GM12878 (cell line): ENCODE results near the gene ZNF641. TPM values are rescaled to one million over a fixed set of nuclear protein-coding genes. Genes with fewer than 3 reads are reported as not detected.

ENCODE experiments used
- ATAC-seq: fragments of 200-7000 bp; cut with Tn5 transposase; 3 replicates; pipeline ENCODE4 v1.9.1; 2020; ENCODE audit warnings: mild to moderate bottlenecking, moderate library complexity
- BruUV-seq: library from RNA; stranded (reverse); fragments of 400-500 nt; replicated peaks from 2 replicates; lab custom pipeline; 2021; lab: Mats Ljungman, UMichigan
- CTCF ChIA-PET: fragments of 300-600 bp; sonication (Branson Sonifier 250); formaldehyde crosslinking; extraction: SDS; loops from one replicate; lab custom pipeline; 2021; ENCODE audit warnings: inconsistent platforms; lab: Yijun Ruan, JAX
- POLR2A ChIA-PET: fragments of 350-600 bp; formaldehyde crosslinking; extraction: SDS; loops from one replicate; lab custom pipeline; 2021; ENCODE audit warnings: inconsistent platforms; lab: Charles Lee
- RAD21 ChIA-PET: fragments of 300-600 bp; sonication (Branson Sonifier 250); formaldehyde crosslinking; loops from one replicate; lab custom pipeline; 2023; ENCODE audit warnings: antibody characterized with exemption; ENCODE audit not compliant: unreplicated experiment; lab: Charles Lee
- SMC1A ChIA-PET: fragments of 300-600 bp; sonication (Branson Sonifier 250); formaldehyde crosslinking; loops from one replicate; lab custom pipeline; 2023; ENCODE audit not compliant: unreplicated experiment, uncharacterized antibody; lab: Charles Lee
- DNase-seq: peaks from one replicate; pipeline ENCODE4 v3.0.0-alpha.2; 2011; ENCODE audit warnings: low read depth, low spot score
- FAIRE-seq: peaks from 3 replicates; lab custom pipeline; 2011; peaks lifted over from hg19 to GRCh38; lab: Jason Lieb, UNC
- H2AFZ ChIP-seq: 2 replicates; pipeline ENCODE4 v1.6.0; 2011; ENCODE audit warnings: low read depth, low read length, control low read depth; ENCODE audit not compliant: control insufficient read depth
- H3K27ac ChIP-seq: 2 replicates; pipeline ENCODE4 v1.5.1; 2011; ENCODE audit warnings: control low read depth; ENCODE audit not compliant: control insufficient read depth, insufficient read depth
- H3K27me3 ChIP-seq, 2 experiments: replicated peaks in 1 of 2; 2 replicates each; pipeline versions ENCODE4 v1.6.0 to v1.6.1; 2011; ENCODE audit warnings: low read length in 1 of 2; ENCODE audit not compliant: control insufficient read depth in 2 of 2, insufficient read depth in 2 of 2
- H3K36me3 ChIP-seq, 2 experiments: 2 replicates each; pipeline ENCODE4 v1.5.1; 2011; ENCODE audit warnings: low read length in 1 of 2; ENCODE audit not compliant: control insufficient read depth in 2 of 2, insufficient read depth in 2 of 2
- H3K4me1 ChIP-seq: 2 replicates; pipeline ENCODE4 v1.6.1; 2011; ENCODE audit warnings: mild to moderate bottlenecking, low read length, moderate library complexity, mixed read lengths; ENCODE audit not compliant: control insufficient read depth, insufficient read depth
- H3K4me2 ChIP-seq: 2 replicates; pipeline ENCODE4 v1.6.0; 2011; ENCODE audit warnings: control low read depth; ENCODE audit not compliant: control insufficient read depth, insufficient read depth
- H3K4me3 ChIP-seq: fragments of 200-600 bp; sonication (generic); 2 replicates; pipeline ENCODE4 v1.5.1; 2016
- H3K79me2 ChIP-seq: 2 replicates; pipeline ENCODE4 v1.6.0; 2011; ENCODE audit warnings: low read length; ENCODE audit not compliant: control insufficient read depth, insufficient read depth
- H3K9ac ChIP-seq: 2 replicates; pipeline ENCODE4 v1.8.0; 2011; ENCODE audit warnings: low read length, control low read depth, mixed read lengths; ENCODE audit not compliant: control insufficient read depth, insufficient read depth
- H3K9me3 ChIP-seq: replicated peaks from 3 replicates; pipeline ENCODE4 v1.5.1; 2011; ENCODE audit warnings: mild to moderate bottlenecking, low read length; ENCODE audit not compliant: control insufficient read depth, insufficient read depth
- H4K20me1 ChIP-seq: 2 replicates; pipeline ENCODE4 v1.6.0; 2011; ENCODE audit not compliant: control insufficient read depth, insufficient read depth
- GATAD2B ChIP-seq: fragments of 450-650 bp; conservative IDR thresholded peaks from 2 replicates; pipeline ENCODE4 v1.6.1; 2017; ENCODE audit warnings: low read depth, mild to moderate bottlenecking, moderate library complexity
- JUNB ChIP-seq: IDR thresholded peaks from 2 replicates; pipeline ENCODE4 v1.6.1; 2016; ENCODE audit warnings: antibody characterized with exemption, mild to moderate bottlenecking
- NR2C1 ChIP-seq: fragments of 450-650 bp; IDR thresholded peaks from 2 replicates; pipeline ENCODE4 v1.6.1; 2017; ENCODE audit warnings: antibody characterized with exemption, mild to moderate bottlenecking, moderate library complexity
- RB1 ChIP-seq: fragments of 450-650 bp; formaldehyde crosslinking; IDR thresholded peaks from 2 replicates; pipeline ENCODE4 v1.6.1; 2017; ENCODE audit warnings: mild to moderate bottlenecking, borderline replicate concordance
- SIX5 ChIP-seq: IDR thresholded peaks from 2 replicates; pipeline ENCODE4 v1.6.1; 2011; ENCODE audit warnings: mild to moderate bottlenecking, low read depth, low read length, moderate library complexity; ENCODE audit not compliant: severe bottlenecking
- WGBS: methylation state at CpG from one replicate; pipeline ENCODE4 v1.1.6; 2016; ENCODE audit warnings: low lambda C conversion rate; ENCODE audit not compliant: insufficient replicate concordance, insufficient coverage; ENCODE audit errors: missing lambda C conversion rate; 5-methylcytosine and 5-hydroxymethylcytosine counted together
- in situ Hi-C: fragments of 300-500 bp; cut with MboI; formaldehyde crosslinking; loops from 9 replicates; pipeline ENCODE4 v1.14.3; 2018; ENCODE audit warnings: mixed read lengths
- intact Hi-C: fragments of 100-400 bp; cut with micrococcal nuclease; formaldehyde crosslinking; loops from one replicate; pipeline ENCODE4 v1.14.2; 2022; ENCODE audit not compliant: unreplicated experiment
- polyA plus RNA-seq, 11 experiments: library from polyadenylated mRNA; depleted of rRNA in 4 of 11; unstranded in 6 of 11; stranded (reverse) in 5 of 11; fragments of >200 nt; fragmentation: Nextera tagmentation in 4 of 11; fragmentation: Illumina TruSeq in 1 of 11; extraction: Ambion mirVana in 4 of 11; extraction: Trizol in 1 of 11; gene quantifications; 1 replicate in 1 of 11; 2 replicates in 10 of 11; pipeline versions ENCODE4 v1.2.1 to v1.2.3, GENCODE V29; 2011 to 2016; ENCODE audit warnings: inconsistent platforms in 2 of 11, missing spikeins in 2 of 11, low read depth in 1 of 11
- total RNA-seq, 4 experiments: library from RNA; depleted of rRNA in 3 of 4; stranded (reverse); fragments of >200 nt in 3 of 4; fragmentation: Illumina TruSeq in 1 of 4; extraction: Trizol in 1 of 4; gene quantifications; 2 replicates each; pipeline versions ENCODE4 v1.2.1 to v1.2.3, GENCODE V29; 2013 to 2021
- TF ChIP-seq, protein P1 (sequence below): fragments of 450-650 bp; IDR thresholded peaks from 2 replicates; pipeline ENCODE4 v1.6.1; 2017; ENCODE audit warnings: borderline replicate concordance
- TF ChIP-seq, protein P2 (sequence below): fragments of 450-650 bp; IDR thresholded peaks from 2 replicates; pipeline ENCODE4 v1.6.1; 2017; ENCODE audit warnings: mild to moderate bottlenecking, low read depth, inconsistent platforms; ENCODE audit not compliant: poor library complexity, severe bottlenecking
- TF ChIP-seq, protein P3 (sequence below): fragments of 450-650 bp; formaldehyde crosslinking; IDR thresholded peaks from 2 replicates; pipeline ENCODE4 v1.4.0; 2020; ENCODE audit warnings: mild to moderate bottlenecking, moderate library complexity

ZNF641 gene
- total and polyA plus RNA-seq, 10 of the 15 experiments (the other 5 are each of a cell fraction or from before 2014, with no cell fraction given) = 1.1 to 10.3 (median 6.3) TPM

DNA sequence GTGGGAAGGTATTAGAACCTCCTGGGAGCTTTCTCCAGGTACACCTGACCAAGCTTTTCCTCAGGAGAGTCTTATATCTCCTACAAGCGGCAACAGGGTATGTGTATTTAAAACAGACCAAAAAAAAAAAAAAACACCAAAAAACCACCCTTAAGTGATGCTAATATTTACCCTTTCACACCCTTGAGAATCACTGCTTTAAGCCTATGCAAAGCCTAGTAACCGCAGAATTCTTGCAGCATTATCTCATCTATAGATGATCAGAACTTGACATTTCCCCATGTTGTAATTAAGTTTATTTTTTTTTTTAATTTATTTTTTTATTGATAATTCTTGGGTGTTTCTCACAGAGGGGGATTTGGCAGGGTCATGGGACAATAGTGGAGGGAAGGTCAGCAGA is 19.3 kb downstream of the ZNF641 start:
- Histone ChIP-seq H3K36me3 (no peaks in the 10 kb centered on the region), H3K4me2 (no peak overlapping the region), H3K4me1 (no peaks in the 10 kb centered on the region), H4K20me1 (no peaks in the 10 kb centered on the region), H3K9ac (no peak overlapping the region), H3K27me3 (no peaks in the 10 kb centered on the region; a peak in 1 of 4 replicates), H3K9me3 (no peaks in the 10 kb centered on the region), H3K27ac (no peak overlapping the region), H3K79me2 (no peaks in the 10 kb centered on the region), H3K4me3 (no peak overlapping the region), H2AFZ (no peak overlapping the region)
- FAIRE-seq (no peak), DNase-seq (no peak), ATAC-seq (no peak)
- RAD21 ChIA-PET = no interaction called here
- POLR2A ChIA-PET = no interaction called here
- no TSS peak for BruUV-seq
- in situ Hi-C loops (no loop called here), intact Hi-C loops (no loop called here)
- CTCF ChIA-PET = no interaction called here
- TF ChIP-seq NR2C1 = no peak
- no peak for TF ChIP-seq JUNB
- TF ChIP-seq, protein P1, sequence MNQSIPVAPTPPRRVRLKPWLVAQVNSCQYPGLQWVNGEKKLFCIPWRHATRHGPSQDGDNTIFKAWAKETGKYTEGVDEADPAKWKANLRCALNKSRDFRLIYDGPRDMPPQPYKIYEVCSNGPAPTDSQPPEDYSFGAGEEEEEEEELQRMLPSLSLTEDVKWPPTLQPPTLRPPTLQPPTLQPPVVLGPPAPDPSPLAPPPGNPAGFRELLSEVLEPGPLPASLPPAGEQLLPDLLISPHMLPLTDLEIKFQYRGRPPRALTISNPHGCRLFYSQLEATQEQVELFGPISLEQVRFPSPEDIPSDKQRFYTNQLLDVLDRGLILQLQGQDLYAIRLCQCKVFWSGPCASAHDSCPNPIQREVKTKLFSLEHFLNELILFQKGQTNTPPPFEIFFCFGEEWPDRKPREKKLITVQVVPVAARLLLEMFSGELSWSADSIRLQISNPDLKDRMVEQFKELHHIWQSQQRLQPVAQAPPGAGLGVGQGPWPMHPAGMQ = no peak
- TF ChIP-seq, protein P2, sequence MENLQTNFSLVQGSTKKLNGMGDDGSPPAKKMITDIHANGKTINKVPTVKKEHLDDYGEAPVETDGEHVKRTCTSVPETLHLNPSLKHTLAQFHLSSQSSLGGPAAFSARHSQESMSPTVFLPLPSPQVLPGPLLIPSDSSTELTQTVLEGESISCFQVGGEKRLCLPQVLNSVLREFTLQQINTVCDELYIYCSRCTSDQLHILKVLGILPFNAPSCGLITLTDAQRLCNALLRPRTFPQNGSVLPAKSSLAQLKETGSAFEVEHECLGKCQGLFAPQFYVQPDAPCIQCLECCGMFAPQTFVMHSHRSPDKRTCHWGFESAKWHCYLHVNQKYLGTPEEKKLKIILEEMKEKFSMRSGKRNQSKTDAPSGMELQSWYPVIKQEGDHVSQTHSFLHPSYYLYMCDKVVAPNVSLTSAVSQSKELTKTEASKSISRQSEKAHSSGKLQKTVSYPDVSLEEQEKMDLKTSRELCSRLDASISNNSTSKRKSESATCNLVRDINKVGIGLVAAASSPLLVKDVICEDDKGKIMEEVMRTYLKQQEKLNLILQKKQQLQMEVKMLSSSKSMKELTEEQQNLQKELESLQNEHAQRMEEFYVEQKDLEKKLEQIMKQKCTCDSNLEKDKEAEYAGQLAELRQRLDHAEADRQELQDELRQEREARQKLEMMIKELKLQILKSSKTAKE = no peak
- TF ChIP-seq, protein P3, sequence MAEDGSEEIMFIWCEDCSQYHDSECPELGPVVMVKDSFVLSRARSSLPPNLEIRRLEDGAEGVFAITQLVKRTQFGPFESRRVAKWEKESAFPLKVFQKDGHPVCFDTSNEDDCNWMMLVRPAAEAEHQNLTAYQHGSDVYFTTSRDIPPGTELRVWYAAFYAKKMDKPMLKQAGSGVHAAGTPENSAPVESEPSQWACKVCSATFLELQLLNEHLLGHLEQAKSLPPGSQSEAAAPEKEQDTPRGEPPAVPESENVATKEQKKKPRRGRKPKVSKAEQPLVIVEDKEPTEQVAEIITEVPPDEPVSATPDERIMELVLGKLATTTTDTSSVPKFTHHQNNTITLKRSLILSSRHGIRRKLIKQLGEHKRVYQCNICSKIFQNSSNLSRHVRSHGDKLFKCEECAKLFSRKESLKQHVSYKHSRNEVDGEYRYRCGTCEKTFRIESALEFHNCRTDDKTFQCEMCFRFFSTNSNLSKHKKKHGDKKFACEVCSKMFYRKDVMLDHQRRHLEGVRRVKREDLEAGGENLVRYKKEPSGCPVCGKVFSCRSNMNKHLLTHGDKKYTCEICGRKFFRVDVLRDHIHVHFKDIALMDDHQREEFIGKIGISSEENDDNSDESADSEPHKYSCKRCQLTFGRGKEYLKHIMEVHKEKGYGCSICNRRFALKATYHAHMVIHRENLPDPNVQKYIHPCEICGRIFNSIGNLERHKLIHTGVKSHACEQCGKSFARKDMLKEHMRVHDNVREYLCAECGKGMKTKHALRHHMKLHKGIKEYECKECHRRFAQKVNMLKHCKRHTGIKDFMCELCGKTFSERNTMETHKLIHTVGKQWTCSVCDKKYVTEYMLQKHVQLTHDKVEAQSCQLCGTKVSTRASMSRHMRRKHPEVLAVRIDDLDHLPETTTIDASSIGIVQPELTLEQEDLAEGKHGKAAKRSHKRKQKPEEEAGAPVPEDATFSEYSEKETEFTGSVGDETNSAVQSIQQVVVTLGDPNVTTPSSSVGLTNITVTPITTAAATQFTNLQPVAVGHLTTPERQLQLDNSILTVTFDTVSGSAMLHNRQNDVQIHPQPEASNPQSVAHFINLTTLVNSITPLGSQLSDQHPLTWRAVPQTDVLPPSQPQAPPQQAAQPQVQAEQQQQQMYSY = no peak
- TF ChIP-seq GATAD2B = no peak
- TF ChIP-seq SIX5 = no peak
- TF ChIP-seq RB1 = no peak
- 51% methylated on average over 2 of the region's 2 CpGs for whole genome bisulfite sequencing
- SMC1A ChIA-PET = no interaction called here
